Mucosa of descending colon (tissue), 3 donors: ENCODE results near the gene F10. TPM values are rescaled to one million over a fixed set of nuclear protein-coding genes. Genes with fewer than 3 reads are reported as not detected.

Experiments used
- ATAC-seq: fragments of 200-7000 bp; cut with Tn5 transposase; one replicate; pipeline ENCODE4 v1.9.1; 2020; ENCODE audit warnings: mild to moderate bottlenecking, moderate library complexity
- DNase-seq, 3 donors: peaks; one replicate each; pipeline ENCODE4 v3.0.0-alpha.2; 2020
- H3K36me3 ChIP-seq: fragments of 200-600 bp; one replicate; pipeline ENCODE4 v1.8.0; 2021; ENCODE audit warnings: low read depth, mild to moderate bottlenecking
- H3K4me1 ChIP-seq: fragments of 200-600 bp; one replicate; pipeline ENCODE4 v1.8.0; 2021; ENCODE audit warnings: low read depth, mild to moderate bottlenecking
- H3K4me3 ChIP-seq: fragments of 200-600 bp; one replicate; pipeline ENCODE4 v1.8.0; 2021; ENCODE audit warnings: mild to moderate bottlenecking
- H3K9me3 ChIP-seq: fragments of 200-600 bp; one replicate; pipeline ENCODE4 v1.8.0; 2021; ENCODE audit warnings: mild to moderate bottlenecking
- CTCF ChIP-seq: fragments of 200-600 bp; IDR thresholded peaks from one replicate; pipeline ENCODE4 v1.8.0; 2022; ENCODE audit warnings: antibody characterized with exemption, mild to moderate bottlenecking
- intact Hi-C, 2 donors: fragments of 100-400 bp; cut with DNase I in 1 of 2; cut with micrococcal nuclease in 1 of 2; formaldehyde crosslinking; loops; one replicate each; pipeline versions ENCODE4 v1.11.0 to v1.11.1; 2022; cut with DNase I, micrococcal nuclease
- total RNA-seq, 3 donors: library from RNA; stranded (reverse); fragmentation: NEBNext Ultra II Directional in 2 of 3; extraction: Animal tissue kit (Norgen Biotek cat#: 25700) in 2 of 3; gene quantifications; one replicate each; pipeline versions ENCODE4 v1.2.1 to v1.2.4, GENCODE V29; 2021 to 2023
- donor health status: DM: no; HTN: no; CAD: no; lungs with moderate emphysema.
- donor health status: DM: no; HTN: no; CAD: no.
- donor health status: DM: no; HTN: yes; CAD: no.

Gene F10
- total RNA-seq, 3 donors from 2014 or later = 1.3 to 3.5 (median 2.0) TPM

GRCh38 chr13:113166681-113167080 is 44.1 kb downstream of the F10 start:
- H3K36me3 ChIP-seq = no peaks in the 10 kb centered on the region
- ATAC-seq (peak; percentile 90), DNase-seq (peak in 1 of 3 donors; percentile 57)
- H3K4me3 ChIP-seq = no peak overlapping the region
- intact Hi-C loops = no loop called here
- no peak for TF ChIP-seq CTCF
- peaks cover 2% of the 10 kb centered on the region for H3K4me1 ChIP-seq
- H3K9me3 ChIP-seq = no peaks in the 10 kb centered on the region

GRCh38 chr13:113167155-113167554 is 44.6 kb downstream of the F10 start:
- no peak for TF ChIP-seq CTCF
- intact Hi-C loops = no loop called here
- no peaks in the 10 kb centered on the region for H3K9me3 ChIP-seq
- H3K4me3 ChIP-seq = no peak overlapping the region
- peaks cover 2% of the 10 kb centered on the region for H3K4me1 ChIP-seq
- DNase-seq (no peak), ATAC-seq (peak; percentile 16)
- no peaks in the 10 kb centered on the region for H3K36me3 ChIP-seq

GRCh38 chr13:113167575-113167974 is 45.0 kb downstream of the F10 start:
- DNase-seq (no peak), ATAC-seq (no peak)
- Histone ChIP-seq H3K9me3 (no peaks in the 10 kb centered on the region), H3K36me3 (no peaks in the 10 kb centered on the region), H3K4me3 (no peak overlapping the region), H3K4me1 (peaks cover 2% of the 10 kb centered on the region)
- no peak for TF ChIP-seq CTCF
- intact Hi-C loops = no loop called here

GRCh38 chr13:113168211-113168610 is 45.6 kb downstream of the F10 start:
- DNase-seq (no peak), ATAC-seq (no peak)
- Histone ChIP-seq H3K4me3 (no peak overlapping the region), H3K4me1 (peaks cover 2% of the 10 kb centered on the region), H3K36me3 (no peaks in the 10 kb centered on the region), H3K9me3 (no peaks in the 10 kb centered on the region)
- intact Hi-C loops = no loop called here
- TF ChIP-seq CTCF = no peak

- Histone ChIP-seq H3K4me3 (no peak overlapping the region), H3K9me3 (no peaks in the 10 kb centered on the region), H3K36me3 (no peaks in the 10 kb centered on the region), H3K4me1 (peaks cover 2% of the 10 kb centered on the region)
- peak; percentile 48 for ATAC-seq
- intact Hi-C loops = no loop called here
- no peak for TF ChIP-seq CTCF
- no peak for DNase-seq
These were observed 47.0 kb downstream of the F10 start for GRCh38 chr13:113169277-113170272.
